ENCODE results near the gene CCNG2.

DNA sequence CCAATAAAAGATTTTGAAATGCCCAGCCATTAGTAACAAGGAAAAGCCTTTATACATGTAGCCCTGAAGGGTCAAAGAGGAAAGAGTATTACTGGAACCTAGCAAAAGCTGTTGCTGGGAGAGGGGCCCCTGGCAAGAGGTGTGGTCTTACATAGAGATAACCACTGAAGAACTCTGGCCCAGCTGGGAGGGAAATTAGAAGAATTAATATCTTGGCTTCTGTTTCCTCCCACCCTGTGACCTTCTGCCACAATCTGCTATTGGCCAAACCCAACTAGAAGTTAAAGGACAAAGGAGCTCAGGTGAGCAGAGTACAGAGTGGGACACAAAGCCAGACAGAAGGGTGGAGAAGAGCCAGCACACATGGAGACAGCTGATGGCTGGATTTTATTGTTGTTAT is 39.3 kb upstream of the CCNG2 start:
- TF ChIP-seq, protein P1, sequence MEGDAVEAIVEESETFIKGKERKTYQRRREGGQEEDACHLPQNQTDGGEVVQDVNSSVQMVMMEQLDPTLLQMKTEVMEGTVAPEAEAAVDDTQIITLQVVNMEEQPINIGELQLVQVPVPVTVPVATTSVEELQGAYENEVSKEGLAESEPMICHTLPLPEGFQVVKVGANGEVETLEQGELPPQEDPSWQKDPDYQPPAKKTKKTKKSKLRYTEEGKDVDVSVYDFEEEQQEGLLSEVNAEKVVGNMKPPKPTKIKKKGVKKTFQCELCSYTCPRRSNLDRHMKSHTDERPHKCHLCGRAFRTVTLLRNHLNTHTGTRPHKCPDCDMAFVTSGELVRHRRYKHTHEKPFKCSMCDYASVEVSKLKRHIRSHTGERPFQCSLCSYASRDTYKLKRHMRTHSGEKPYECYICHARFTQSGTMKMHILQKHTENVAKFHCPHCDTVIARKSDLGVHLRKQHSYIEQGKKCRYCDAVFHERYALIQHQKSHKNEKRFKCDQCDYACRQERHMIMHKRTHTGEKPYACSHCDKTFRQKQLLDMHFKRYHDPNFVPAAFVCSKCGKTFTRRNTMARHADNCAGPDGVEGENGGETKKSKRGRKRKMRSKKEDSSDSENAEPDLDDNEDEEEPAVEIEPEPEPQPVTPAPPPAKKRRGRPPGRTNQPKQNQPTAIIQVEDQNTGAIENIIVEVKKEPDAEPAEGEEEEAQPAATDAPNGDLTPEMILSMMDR (IDR thresholded peaks at IDR 0.05; ENCODE audit: low read depth, low read length, missing input control) = no peak
- TF ChIP-seq, protein P2, sequence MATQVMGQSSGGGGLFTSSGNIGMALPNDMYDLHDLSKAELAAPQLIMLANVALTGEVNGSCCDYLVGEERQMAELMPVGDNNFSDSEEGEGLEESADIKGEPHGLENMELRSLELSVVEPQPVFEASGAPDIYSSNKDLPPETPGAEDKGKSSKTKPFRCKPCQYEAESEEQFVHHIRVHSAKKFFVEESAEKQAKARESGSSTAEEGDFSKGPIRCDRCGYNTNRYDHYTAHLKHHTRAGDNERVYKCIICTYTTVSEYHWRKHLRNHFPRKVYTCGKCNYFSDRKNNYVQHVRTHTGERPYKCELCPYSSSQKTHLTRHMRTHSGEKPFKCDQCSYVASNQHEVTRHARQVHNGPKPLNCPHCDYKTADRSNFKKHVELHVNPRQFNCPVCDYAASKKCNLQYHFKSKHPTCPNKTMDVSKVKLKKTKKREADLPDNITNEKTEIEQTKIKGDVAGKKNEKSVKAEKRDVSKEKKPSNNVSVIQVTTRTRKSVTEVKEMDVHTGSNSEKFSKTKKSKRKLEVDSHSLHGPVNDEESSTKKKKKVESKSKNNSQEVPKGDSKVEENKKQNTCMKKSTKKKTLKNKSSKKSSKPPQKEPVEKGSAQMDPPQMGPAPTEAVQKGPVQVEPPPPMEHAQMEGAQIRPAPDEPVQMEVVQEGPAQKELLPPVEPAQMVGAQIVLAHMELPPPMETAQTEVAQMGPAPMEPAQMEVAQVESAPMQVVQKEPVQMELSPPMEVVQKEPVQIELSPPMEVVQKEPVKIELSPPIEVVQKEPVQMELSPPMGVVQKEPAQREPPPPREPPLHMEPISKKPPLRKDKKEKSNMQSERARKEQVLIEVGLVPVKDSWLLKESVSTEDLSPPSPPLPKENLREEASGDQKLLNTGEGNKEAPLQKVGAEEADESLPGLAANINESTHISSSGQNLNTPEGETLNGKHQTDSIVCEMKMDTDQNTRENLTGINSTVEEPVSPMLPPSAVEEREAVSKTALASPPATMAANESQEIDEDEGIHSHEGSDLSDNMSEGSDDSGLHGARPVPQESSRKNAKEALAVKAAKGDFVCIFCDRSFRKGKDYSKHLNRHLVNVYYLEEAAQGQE (IDR thresholded peaks at IDR 0.05) = no peak
